Type B pancreatic cell (in vitro differentiated cells): ENCODE results near the gene RNPEP. TPM values are rescaled to one million over a fixed set of nuclear protein-coding genes. Genes with fewer than 3 reads are reported as not detected.

ENCODE experiments used
- DNase-seq: peaks from one replicate; pipeline ENCODE4 v3.0.0; 2021; ENCODE audit warnings: mixed read lengths; ENCODE audit not compliant: unreplicated experiment; ENCODE audit errors: extremely low spot score
- H3K27ac Mint-ChIP-seq: 2 replicates; pipeline ENCODE4 v1.8.0; 2021; ENCODE audit warnings: mild to moderate bottlenecking, mixed read lengths
- H3K27me3 Mint-ChIP-seq: 2 replicates; pipeline ENCODE4 v1.8.0; 2021; ENCODE audit warnings: mixed read lengths
- H3K36me3 Mint-ChIP-seq: 2 replicates; pipeline ENCODE4 v1.8.0; 2021; ENCODE audit warnings: mixed read lengths
- H3K4me1 Mint-ChIP-seq: one replicate; pipeline ENCODE4 v1.8.0; 2021; ENCODE audit warnings: mixed read lengths; ENCODE audit not compliant: unreplicated experiment
- H3K4me3 Mint-ChIP-seq: 2 replicates; pipeline ENCODE4 v1.8.0; 2021; ENCODE audit warnings: mild to moderate bottlenecking, mixed read lengths
- H3K9me3 Mint-ChIP-seq: 2 replicates; pipeline ENCODE4 v1.8.0; 2021; ENCODE audit warnings: mixed read lengths
- CTCF ChIP-seq: fragments of 200-600 bp; sonication (generic); conservative IDR thresholded peaks from 2 replicates; pipeline ENCODE4 v1.5.0; 2021; ENCODE audit warnings: antibody characterized with exemption, mild to moderate bottlenecking
- total RNA-seq: library from RNA; stranded (reverse); gene quantifications from 2 replicates; pipeline ENCODE4 v1.2.1, GENCODE V29; 2021; ENCODE audit warnings: low replicate concordance

The RNPEP gene
- total RNA-seq, 1 donor from 2014 or later = 57.3 TPM

DNA sequence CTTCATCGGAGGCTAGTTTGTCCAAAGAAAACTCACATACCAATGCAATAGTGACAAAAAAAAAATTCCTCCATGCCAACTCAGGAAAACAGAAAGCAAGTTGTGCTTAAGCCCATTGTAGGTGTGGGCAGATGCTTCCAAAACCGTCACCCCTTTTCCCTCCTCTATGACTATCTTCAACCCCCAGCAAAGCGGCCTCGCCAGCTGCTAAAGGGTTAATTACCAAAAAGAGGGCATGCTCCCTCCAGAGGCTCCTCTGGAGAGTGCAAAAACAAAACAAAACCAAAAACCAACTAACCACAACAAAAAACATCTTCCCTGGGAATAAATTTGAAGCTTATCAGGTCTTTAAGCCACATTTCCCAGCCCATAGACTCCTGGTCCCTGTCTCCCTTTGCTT is 37.3 kb upstream of the RNPEP start:
- no peaks in the 10 kb centered on the region for H3K36me3 Mint-ChIP-seq
- peak; percentile 52 for TF ChIP-seq CTCF
- H3K27me3 Mint-ChIP-seq = peaks cover 32% of the 10 kb centered on the region
- H3K9me3 Mint-ChIP-seq = no peaks in the 10 kb centered on the region
- H3K4me1 Mint-ChIP-seq = peaks cover 45% of the 10 kb centered on the region
- no peak overlapping the region for H3K27ac Mint-ChIP-seq
- no peak for DNase-seq
- peak overlapping the region; percentile 84 for H3K4me3 Mint-ChIP-seq

- Mint-ChIP-seq H3K36me3 (no peaks in the 10 kb centered on the region), H3K4me1 (peaks cover 45% of the 10 kb centered on the region), H3K27me3 (peaks cover 32% of the 10 kb centered on the region), H3K27ac (peak overlapping the region; percentile 53), H3K9me3 (no peaks in the 10 kb centered on the region), H3K4me3 (peak overlapping the region; percentile 84)
- no peak for TF ChIP-seq CTCF
- no peak for DNase-seq
Measured at GRCh38 chr1:201945863-201946223, 36.6 kb upstream of the RNPEP start.

- no peaks in the 10 kb centered on the region for H3K9me3 Mint-ChIP-seq
- H3K36me3 Mint-ChIP-seq = no peaks in the 10 kb centered on the region
- TF ChIP-seq CTCF = peak; percentile 12
- H3K27ac Mint-ChIP-seq = peak within 1 kb of the TSS; percentile 53
- H3K4me3 Mint-ChIP-seq = peak within 1 kb of the TSS; percentile 84
- peaks cover 43% of the 10 kb centered on the region for H3K4me1 Mint-ChIP-seq
- peak; percentile 83 for DNase-seq
- H3K27me3 Mint-ChIP-seq = peaks cover 32% of the 10 kb centered on the region
Measured at GRCh38 chr1:201946224-201946908, 36.1 kb upstream of the RNPEP start, which contains the start of gene LMOD1. LMOD1 (minus strand) TSS chr1:201946548; CDS start chr1:201946340, 208 bp downstream.

GRCh38 chr1:201947697-201948008 is 34.8 kb upstream of the RNPEP start:
- H3K4me1 Mint-ChIP-seq = peaks cover 34% of the 10 kb centered on the region
- peaks cover 32% of the 10 kb centered on the region for H3K27me3 Mint-ChIP-seq
- peak; percentile 25 for TF ChIP-seq CTCF
- peak overlapping the region; percentile 84 for H3K4me3 Mint-ChIP-seq
- H3K36me3 Mint-ChIP-seq = no peaks in the 10 kb centered on the region
- no peak for DNase-seq
- H3K27ac Mint-ChIP-seq = peak overlapping the region; percentile 53
- no peaks in the 10 kb centered on the region for H3K9me3 Mint-ChIP-seq

GRCh38 chr1:201949491-201949890 is 33.0 kb upstream of the RNPEP start:
- Mint-ChIP-seq H3K27ac (no peak overlapping the region), H3K4me1 (peaks cover 27% of the 10 kb centered on the region), H3K36me3 (peaks cover 2% of the 10 kb centered on the region), H3K9me3 (no peaks in the 10 kb centered on the region), H3K4me3 (no peak overlapping the region), H3K27me3 (peaks cover 32% of the 10 kb centered on the region)
- no peak for TF ChIP-seq CTCF
- DNase-seq = no peak
